ENCODE data around the gene WDR38. TPM values are rescaled to one million over a fixed set of nuclear protein-coding genes. Genes with fewer than 3 reads are reported as not detected.

Gene WDR38
- total RNA-seq, 1 experiment from 2014 or later: not detected

- Mint-ChIP-seq H3K4me3 (ENCODE audit: unreplicated experiment) (no peak overlapping the region), H3K27ac (ENCODE audit: low read depth, unreplicated experiment) (no peak overlapping the region), H3K4me1 (ENCODE audit: insufficient read depth, unreplicated experiment) (peaks cover 6% of the 10 kb centered on the region), H3K9me3 (ENCODE audit: unreplicated experiment) (no peaks in the 10 kb centered on the region), H3K27me3 (ENCODE audit: insufficient read depth, unreplicated experiment) (no peaks in the 10 kb centered on the region), H3K36me3 (ENCODE audit: insufficient read depth, unreplicated experiment) (peaks cover 30% of the 10 kb centered on the region)
- POLR2A ChIA-PET: interaction anchor here (0.7 to 15.3 kb wide), 8 partner anchors 9 to 81 kb away, joined by 3 to 299 read pairs (median 11); partner anchors contain the start of genes ARPC5L, NR6A1, OLFML2A and RPL35
- intact Hi-C loops (cut with micrococcal nuclease): loop anchor here (5.0 kb wide), 1 partner anchor 42 kb away; no protein-coding TSS in a partner anchor
- TF ChIP-seq CTCF (IDR thresholded peaks at IDR 0.05; ENCODE audit: unreplicated experiment): no peak
- DNase-seq (ENCODE audit: unreplicated experiment): no peak
- CTCF ChIA-PET: interaction anchor here (0.7 to 29.4 kb wide), 19 partner anchors 10 to 97 kb away, joined by 3 to 927 read pairs (median 15); partner anchors contain the start of genes NR6A1 and OLFML2A
- BruUV-seq (replicated peaks): no TSS peak
Observed at GRCh38 chr9:124854161-124854560, 901 bp downstream of the WDR38 start.

DNA sequence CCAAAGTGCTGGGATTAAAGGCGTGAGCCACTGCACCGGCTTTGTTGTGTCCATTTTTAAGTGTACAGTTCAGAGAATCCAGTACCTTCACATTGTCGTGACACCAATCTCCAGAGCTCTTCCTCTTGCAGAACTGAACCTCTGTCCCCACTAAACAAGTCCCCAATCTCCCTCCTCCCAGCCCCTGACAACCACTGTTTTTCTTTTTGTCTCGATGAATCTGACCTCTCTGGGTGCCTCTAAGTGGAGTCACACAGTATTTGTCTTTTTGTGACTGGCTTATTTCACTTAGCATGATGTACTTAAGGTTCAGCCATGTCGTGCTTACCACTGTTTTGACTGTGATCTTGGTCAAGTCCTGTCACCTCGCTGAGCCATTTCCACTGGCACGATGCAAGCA, 1.6 kb downstream of the WDR38 start:
- Mint-ChIP-seq H3K9me3 (ENCODE audit: unreplicated experiment) (no peaks in the 10 kb centered on the region), H3K27ac (ENCODE audit: low read depth, unreplicated experiment) (no peak overlapping the region), H3K36me3 (ENCODE audit: insufficient read depth, unreplicated experiment) (peaks cover 37% of the 10 kb centered on the region), H3K4me1 (ENCODE audit: insufficient read depth, unreplicated experiment) (peaks cover 6% of the 10 kb centered on the region), H3K4me3 (ENCODE audit: unreplicated experiment) (no peak overlapping the region), H3K27me3 (ENCODE audit: insufficient read depth, unreplicated experiment) (no peaks in the 10 kb centered on the region)
- no TSS peak for BruUV-seq (replicated peaks)
- ChIA-PET CTCF (interaction anchor here (0.6 to 29.4 kb wide), 15 partner anchors 9 to 1416 kb away, joined by 3 to 927 read pairs (median 4); partner anchors contain the start of genes NR6A1 and OLFML2A), POLR2A (interaction anchor here (0.6 to 15.3 kb wide), 7 partner anchors 8 to 81 kb away, joined by 3 to 299 read pairs (median 11); partner anchors contain the start of genes ARPC5L, NR6A1, OLFML2A and RPL35)
- no peak for DNase-seq (ENCODE audit: unreplicated experiment)
- intact Hi-C loops (cut with micrococcal nuclease): loop anchor here (5.0 kb wide), 1 partner anchor 43 kb away; no protein-coding TSS in a partner anchor
- TF ChIP-seq CTCF (IDR thresholded peaks at IDR 0.05; ENCODE audit: unreplicated experiment): no peak

- TF ChIP-seq CTCF (IDR thresholded peaks at IDR 0.05; ENCODE audit: unreplicated experiment): no peak
- peaks cover 44% of the 10 kb centered on the region for H3K36me3 Mint-ChIP-seq (ENCODE audit: insufficient read depth, unreplicated experiment)
- no TSS peak for BruUV-seq (replicated peaks)
- H3K4me3 Mint-ChIP-seq (ENCODE audit: unreplicated experiment): no peak overlapping the region
- ChIA-PET CTCF (interaction anchor here (0.6 to 29.4 kb wide), 16 partner anchors 8 to 1416 kb away, joined by 3 to 927 read pairs (median 5); partner anchors contain the start of genes NR6A1 and OLFML2A), POLR2A (interaction anchor here (1.0 to 15.3 kb wide), 7 partner anchors 7 to 89 kb away, joined by 3 to 299 read pairs (median 10); partner anchors contain the start of genes ARPC5L, NR6A1, OLFML2A and RPL35)
- intact Hi-C loops (cut with micrococcal nuclease): no loop called here
- no peaks in the 10 kb centered on the region for H3K27me3 Mint-ChIP-seq (ENCODE audit: insufficient read depth, unreplicated experiment)
- no peak for DNase-seq (ENCODE audit: unreplicated experiment)
- H3K27ac Mint-ChIP-seq (ENCODE audit: low read depth, unreplicated experiment): no peak overlapping the region
- H3K9me3 Mint-ChIP-seq (ENCODE audit: unreplicated experiment): no peaks in the 10 kb centered on the region
- peaks cover 13% of the 10 kb centered on the region for H3K4me1 Mint-ChIP-seq (ENCODE audit: insufficient read depth, unreplicated experiment)
Observed at GRCh38 chr9:124855566-124855943, 2.3 kb downstream of the WDR38 start.

DNA sequence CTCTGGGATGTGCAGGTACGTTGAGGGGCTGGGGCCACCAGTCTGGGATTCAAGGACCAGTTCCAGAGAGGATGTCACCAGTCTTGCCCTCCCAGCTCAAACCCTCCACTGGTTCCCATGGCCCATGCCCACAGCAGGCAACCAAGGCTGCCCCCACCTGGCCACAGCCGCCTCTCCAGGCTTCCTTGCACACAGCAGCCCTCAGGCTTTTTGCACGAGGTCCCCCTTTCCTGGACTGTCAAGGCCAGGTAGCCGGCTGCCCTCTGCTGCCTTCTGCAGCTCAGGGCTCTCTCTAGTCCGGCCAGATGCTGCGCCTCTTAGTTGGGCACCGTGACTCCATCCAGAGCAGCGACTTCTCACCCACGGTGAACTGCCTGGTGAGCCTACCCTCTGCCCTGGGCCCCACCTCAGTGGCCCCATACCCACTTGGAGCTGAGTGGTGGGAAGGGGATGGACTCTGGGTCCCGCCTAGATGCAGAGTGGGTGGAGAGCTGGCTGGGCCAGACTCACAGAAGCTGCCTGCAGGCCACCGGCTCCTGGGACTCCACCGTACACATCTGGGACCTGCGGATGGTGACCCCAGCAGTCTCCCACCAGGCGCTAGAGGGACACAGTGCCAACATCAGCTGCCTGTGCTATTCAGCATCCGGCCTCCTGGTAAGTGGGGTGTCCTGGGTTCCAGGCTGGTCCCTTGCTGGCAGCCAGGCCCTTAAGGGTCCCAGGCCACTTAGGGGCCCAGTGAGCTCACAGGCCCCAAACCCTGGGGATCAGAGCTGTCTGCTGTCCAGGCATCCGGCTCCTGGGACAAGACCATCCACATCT, 2.9 kb downstream of the WDR38 start:
- peak; percentile 35 for TF ChIP-seq CTCF (IDR thresholded peaks at IDR 0.05; ENCODE audit: unreplicated experiment)
- Mint-ChIP-seq H3K36me3 (ENCODE audit: insufficient read depth, unreplicated experiment) (peaks cover 50% of the 10 kb centered on the region), H3K4me1 (ENCODE audit: insufficient read depth, unreplicated experiment) (peaks cover 15% of the 10 kb centered on the region), H3K9me3 (ENCODE audit: unreplicated experiment) (no peaks in the 10 kb centered on the region), H3K27ac (ENCODE audit: low read depth, unreplicated experiment) (no peak overlapping the region), H3K4me3 (ENCODE audit: unreplicated experiment) (no peak overlapping the region), H3K27me3 (ENCODE audit: insufficient read depth, unreplicated experiment) (no peaks in the 10 kb centered on the region)
- DNase-seq (ENCODE audit: unreplicated experiment): peak; percentile 58
- BruUV-seq (replicated peaks): no TSS peak
- ChIA-PET CTCF (interaction anchor here (0.5 to 29.4 kb wide), 14 partner anchors 9 to 292 kb away, joined by 3 to 927 read pairs (median 5); partner anchors contain the start of genes NR6A1 and OLFML2A), POLR2A (interaction anchor here (1.0 to 15.3 kb wide), 7 partner anchors 14 to 89 kb away, joined by 3 to 299 read pairs (median 6); partner anchors contain the start of genes NR6A1 and OLFML2A)
- intact Hi-C loops (cut with micrococcal nuclease): no loop called here

Measured in MCF 10A (cell line).